Endothelial cell of umbilical vein (primary cell): ENCODE measurements around the gene LLGL2. TPM values are rescaled to one million over a fixed set of nuclear protein-coding genes. Genes with fewer than 3 reads are reported as not detected.

ENCODE experiments used
- BruUV-seq: library from RNA; stranded (reverse); fragments of 400-500 nt; replicated peaks from 2 replicates; lab custom pipeline; 2021; lab: Mats Ljungman, UMichigan
- CTCF ChIA-PET: fragments of 300-600, 350-600 bp; sonication (Branson Sonifier 250); formaldehyde crosslinking; loops from one replicate; lab custom pipeline; 2021; ENCODE audit warnings: antibody characterized with exemption, inconsistent platforms; lab: Charles Lee
- POLR2A ChIA-PET: fragments of 300-600, 350-600 bp; sonication (Branson Sonifier 250); formaldehyde crosslinking; loops from one replicate; lab custom pipeline; 2021; ENCODE audit warnings: antibody characterized with exemption, inconsistent platforms; lab: Charles Lee
- DNase-seq: peaks from one replicate; pipeline ENCODE4 v3.0.0-alpha.2; 2011; ENCODE audit warnings: low read depth, low spot score
- FAIRE-seq: peaks from 2 replicates; lab custom pipeline; 2011; peaks lifted over from hg19 to GRCh38; lab: Jason Lieb, UNC
- H2AFZ ChIP-seq: 2 replicates; pipeline ENCODE4 v1.6.0; 2012; ENCODE audit warnings: low read depth, low read length, control low read depth, inconsistent platforms
- H3K27ac ChIP-seq: 2 replicates; pipeline ENCODE4 v1.5.1; 2011; ENCODE audit warnings: low read depth, mild to moderate bottlenecking, control low read depth, low read length, moderate library complexity; ENCODE audit not compliant: insufficient read depth
- H3K27me3 ChIP-seq, 2 experiments: 2 replicates each; pipeline versions ENCODE4 v1.6.0 to v1.6.1; 2011; ENCODE audit warnings: low read length in 2 of 2, mixed read lengths in 1 of 2; ENCODE audit not compliant: control insufficient read depth in 2 of 2, insufficient read depth in 2 of 2
- H3K36me3 ChIP-seq, 2 experiments: 2 replicates in 1 of 2; 3 replicates in 1 of 2; pipeline ENCODE4 v1.5.1; 2011; ENCODE audit warnings: low read length in 2 of 2, mild to moderate bottlenecking in 1 of 2, moderate library complexity in 1 of 2; ENCODE audit not compliant: control insufficient read depth in 2 of 2, insufficient read depth in 2 of 2; ENCODE audit errors: extremely low read depth in 1 of 2
- H3K4me1 ChIP-seq: 3 replicates; pipeline ENCODE4 v1.5.1; 2011; ENCODE audit warnings: mild to moderate bottlenecking, low read length; ENCODE audit not compliant: control insufficient read depth, insufficient read depth; ENCODE audit errors: extremely low read depth
- H3K4me2 ChIP-seq: 2 replicates; pipeline ENCODE4 v1.6.1; 2011; ENCODE audit warnings: low read length, control low read depth, mixed read lengths; ENCODE audit not compliant: insufficient read depth
- H3K4me3 ChIP-seq, 3 experiments: fragments of 200-600 bp in 1 of 3; sonication (generic), shearing (Covaris generic) in 1 of 3; replicated peaks in 1 of 3; 2 replicates each; pipeline ENCODE4 v1.5.1; 2011 to 2016; ENCODE audit warnings: control low read depth in 3 of 3, low read length in 3 of 3, mild to moderate bottlenecking in 2 of 3, inconsistent platforms in 1 of 3, low read depth in 1 of 3, moderate library complexity in 1 of 3; ENCODE audit not compliant: insufficient read depth in 1 of 3
- H3K79me2 ChIP-seq: 2 replicates; pipeline ENCODE4 v1.6.0; 2012; ENCODE audit warnings: low read length, inconsistent platforms; ENCODE audit not compliant: control insufficient read depth, insufficient read depth
- H3K9ac ChIP-seq: replicated peaks from 2 replicates; pipeline ENCODE3; 2011; ENCODE audit warnings: low read length, control low read depth; ENCODE audit not compliant: insufficient read depth; ENCODE audit errors: extremely low read depth
- H3K9me1 ChIP-seq: replicated peaks from 3 replicates; pipeline ENCODE4 v1.6.0; 2011; ENCODE audit warnings: mild to moderate bottlenecking, low read length; ENCODE audit not compliant: control insufficient read depth, insufficient read depth; ENCODE audit errors: extremely low read depth
- H3K9me3 ChIP-seq: replicated peaks from 2 replicates; pipeline ENCODE4 v1.5.1; 2012; ENCODE audit warnings: low read length, inconsistent platforms; ENCODE audit not compliant: control insufficient read depth, insufficient read depth
- H4K20me1 ChIP-seq: replicated peaks from 2 replicates; pipeline ENCODE3; 2011; ENCODE audit warnings: mild to moderate bottlenecking, low read length; ENCODE audit not compliant: control insufficient read depth, insufficient read depth; ENCODE audit errors: extremely low read depth
- CTCF ChIP-seq, 2 donors: IDR thresholded peaks; 1 replicate in 1 of 2; 2 replicates in 1 of 2; pipeline ENCODE4 v1.5.1; 2011; ENCODE audit warnings: low read length in 2 of 2, mild to moderate bottlenecking in 2 of 2, moderate library complexity in 2 of 2, control low read depth in 1 of 2, inconsistent platforms in 1 of 2, low read depth in 1 of 2; ENCODE audit not compliant: insufficient read depth in 1 of 2; ENCODE audit errors: extremely low read depth in 1 of 2
- EZH2 ChIP-seq: IDR thresholded peaks from 2 replicates; pipeline ENCODE4 v1.6.1; 2012; ENCODE audit warnings: borderline replicate concordance, low read depth, mild to moderate bottlenecking, moderate library complexity, low read length, inconsistent platforms; ENCODE audit not compliant: severe bottlenecking
- GATA2 ChIP-seq: IDR thresholded peaks from 2 replicates; pipeline ENCODE4 v1.7.0; 2011; ENCODE audit warnings: low read depth, mild to moderate bottlenecking, moderate library complexity, mixed read lengths, low read length; ENCODE audit not compliant: insufficient read length, insufficient read depth
- JUN ChIP-seq: IDR thresholded peaks from 2 replicates; pipeline ENCODE4 v1.6.1; 2011; ENCODE audit warnings: borderline replicate concordance, low read depth; ENCODE audit not compliant: insufficient read length, insufficient read depth
- MAX ChIP-seq: IDR thresholded peaks from 2 replicates; pipeline ENCODE4 v1.6.1; 2011; ENCODE audit not compliant: insufficient read depth, insufficient read length
- MYC ChIP-seq: IDR thresholded peaks from one replicate; pipeline ENCODE4 v1.6.1; 2011; ENCODE audit warnings: mild to moderate bottlenecking, low read depth, low read length
- POLR2A ChIP-seq: IDR thresholded peaks from 2 replicates; pipeline ENCODE4 v1.6.1; 2012; ENCODE audit warnings: low read depth, mild to moderate bottlenecking, control low read depth, low read length
- POLR2AphosphoS5 ChIP-seq: IDR thresholded peaks from 2 replicates; pipeline ENCODE4 v1.6.1; 2012; ENCODE audit warnings: low read depth, mild to moderate bottlenecking, control low read depth, low read length, moderate library complexity; ENCODE audit not compliant: insufficient read depth
- dilution Hi-C: fragments of 300-500 bp; cut with MboI; formaldehyde crosslinking; loops from one replicate; pipeline ENCODE4 v1.15.0; 2019; ENCODE audit warnings: low sequenced_read_pairs; ENCODE audit not compliant: extremely low pct_ligation_motif_present
- intact Hi-C: fragments of 100-400 bp; cut with micrococcal nuclease; formaldehyde crosslinking; loops from one replicate; pipeline ENCODE4 v1.10.0; 2022
- polyA plus RNA-seq, 4 experiments: library from polyadenylated mRNA; depleted of rRNA in 3 of 4; stranded (reverse) in 3 of 4; unstranded in 1 of 4; fragments of >200 nt; gene quantifications; 2 replicates each; pipeline versions ENCODE4 v1.2.1 to v1.2.3, GENCODE V29; 2011 to 2012; ENCODE audit warnings: missing spikeins in 1 of 4
- total RNA-seq: library from RNA; stranded (reverse); gene quantifications from 2 replicates; pipeline ENCODE4 v1.2.3, GENCODE V29; 2021

LLGL2 gene
- total and polyA plus RNA-seq, 2 donors (not counting 3 experiments of a cell fraction or from before 2014, with no cell fraction given), result 5.3 to 5.4 TPM

- dilution Hi-C loops, result no loop called here
These were observed 1.9 kb upstream of the LLGL2 start for GRCh38 chr17:75523647-75524046.

GRCh38 chr17:75524269-75524969 lies 1.1 kb upstream of the LLGL2 start:
- H3K4me3 ChIP-seq, result peak overlapping the region in 2 of 3 experiments; percentile 39 to 52
- dilution Hi-C loops, result no loop called here
- FAIRE-seq (peak; percentile 28), DNase-seq (no peak)
- no peaks in the 10 kb centered on the region for H3K27me3 ChIP-seq
- peaks cover 7% of the 10 kb centered on the region for H3K4me1 ChIP-seq
- POLR2A ChIA-PET, result no interaction called here
- H3K27ac ChIP-seq, result no peak overlapping the region
- H3K9me3 ChIP-seq, result no peaks in the 10 kb centered on the region
- TF ChIP-seq CTCF (IDR thresholded peaks at IDR 0.05; ENCODE audit: extremely low read depth in 1 of 2, insufficient read depth in 1 of 2, low read depth in 1 of 2, low read length in 2 of 2), result no peak
- no peak for TF ChIP-seq POLR2A
- BruUV-seq, result no TSS peak
- peak overlapping the region; percentile 72 for H3K4me2 ChIP-seq
- no peaks in the 10 kb centered on the region for H3K79me2 ChIP-seq
- no peaks in the 10 kb centered on the region for H4K20me1 ChIP-seq
- CTCF ChIA-PET, result interaction anchor here (1.5 to 1.8 kb wide), 2 partner anchors 8 to 17 kb away, joined by 6 to 13 read pairs; partner anchors contain the start of gene TSEN54
- H3K9me1 ChIP-seq, result no peaks in the 10 kb centered on the region
- H3K36me3 ChIP-seq, result peaks cover 0 to 2% of the 10 kb centered on the region in 2 experiments
- H3K9ac ChIP-seq, result no peak overlapping the region
- H2AFZ ChIP-seq, result peak overlapping the region; percentile 84
- intact Hi-C loops, result loop anchor here (1.0 to 2.0 kb wide), 3 partner anchors 8 to 98 kb away; partner anchors contain the start of gene TSEN54

More at GRCh38 chr17:75523647-75524046, 1.9 kb upstream of the LLGL2 start:
- intact Hi-C loops, result loop anchor here (1.0 to 2.0 kb wide), 3 partner anchors 7 to 97 kb away; partner anchors contain the start of gene TSEN54
- no peak overlapping the region for H3K9ac ChIP-seq
- H3K4me1 ChIP-seq, result peaks cover 7% of the 10 kb centered on the region
- H3K4me3 ChIP-seq, result no peak overlapping the region
- BruUV-seq, result no TSS peak
- no peak overlapping the region for H3K4me2 ChIP-seq
- no peak overlapping the region for H3K27ac ChIP-seq
- no peaks in the 10 kb centered on the region for H3K27me3 ChIP-seq
- no peaks in the 10 kb centered on the region for H3K79me2 ChIP-seq
- FAIRE-seq (no peak), DNase-seq (no peak)
- peaks cover 0 to 2% of the 10 kb centered on the region in 2 experiments for H3K36me3 ChIP-seq
- no peak overlapping the region for H2AFZ ChIP-seq
- no peak for TF ChIP-seq MYC
- TF ChIP-seq GATA2, result no peak
- TF ChIP-seq POLR2AphosphoS5, result no peak
- TF ChIP-seq MAX, result no peak
- TF ChIP-seq EZH2, result no peak
- no peak for TF ChIP-seq JUN
- H4K20me1 ChIP-seq, result no peaks in the 10 kb centered on the region
- H3K9me1 ChIP-seq, result no peaks in the 10 kb centered on the region
- POLR2A ChIA-PET, result no interaction called here
- CTCF ChIA-PET, result interaction anchor here (1.8 kb wide), 1 partner anchor 16 kb away, joined by 6 read pairs; no protein-coding TSS in a partner anchor
- H3K9me3 ChIP-seq, result no peaks in the 10 kb centered on the region
